Measurements from ENCODE around the gene CDHR2. TPM values are rescaled to one million over a fixed set of nuclear protein-coding genes. Genes with fewer than 3 reads are reported as not detected.
A peak's percentile ranks its signal among the peaks of the same experiment; 100 is the strongest.

Gene CDHR2
- total RNA-seq, 1 experiment from 2014 or later: not detected

- DNase-seq (ENCODE audit: low spot score): no peak
Observed at GRCh38 chr5:176620333-176620981, 71.3 kb downstream of the CDHR2 start.

- DNase-seq (ENCODE audit: low spot score): peak; percentile 58
Observed at GRCh38 chr5:176621661-176622079, 72.5 kb downstream of the CDHR2 start.

- no peak for DNase-seq (ENCODE audit: low spot score)
Observed at GRCh38 chr5:176624142-176624541, 75.0 kb downstream of the CDHR2 start.

- no peak for DNase-seq (ENCODE audit: low spot score)
Observed at GRCh38 chr5:176624938-176625337, 75.8 kb downstream of the CDHR2 start.

GRCh38 chr5:176625512-176625911 lies 76.4 kb downstream of the CDHR2 start:
- DNase-seq (ENCODE audit: low spot score): no peak

GRCh38 chr5:176625966-176626875 lies 77.1 kb downstream of the CDHR2 start:
- no peak for DNase-seq (ENCODE audit: low spot score)

GRCh38 chr5:176626876-176627236 lies 77.7 kb downstream of the CDHR2 start:
- DNase-seq (ENCODE audit: low spot score): no peak

GRCh38 chr5:176627582-176627981 lies 78.4 kb downstream of the CDHR2 start:
- DNase-seq (ENCODE audit: low spot score): no peak

- no peak for DNase-seq (ENCODE audit: low spot score)
Observed at GRCh38 chr5:176628406-176629228, 79.5 kb downstream of the CDHR2 start.

GRCh38 chr5:176629317-176629852 lies 80.2 kb downstream of the CDHR2 start:
- no peak for DNase-seq (ENCODE audit: low spot score)

GRCh38 chr5:176629853-176630680 lies 80.9 kb downstream of the CDHR2 start, which contains the start of the genes EIF4E1B and SNCB:
TSS of gene EIF4E1B (plus strand) at chr5:176630675. CDS start at chr5:176642788, 12,113 bp downstream.
TSS of gene SNCB (minus strand) at chr5:176630534. CDS start at chr5:176629654, 880 bp downstream.
- DNase-seq (ENCODE audit: low spot score): no peak

- DNase-seq (ENCODE audit: low spot score): no peak
Observed at GRCh38 chr5:176630681-176631222, 81.6 kb downstream of the CDHR2 start.

- DNase-seq (ENCODE audit: low spot score): no peak
Observed at GRCh38 chr5:176631383-176632200, 82.5 kb downstream of the CDHR2 start.

- no peak for DNase-seq (ENCODE audit: low spot score)
Observed at GRCh38 chr5:176632745-176633144, 83.6 kb downstream of the CDHR2 start.

GRCh38 chr5:176633598-176633997 lies 84.5 kb downstream of the CDHR2 start:
- no peak for DNase-seq (ENCODE audit: low spot score)

- DNase-seq (ENCODE audit: low spot score): no peak
Observed at GRCh38 chr5:176636426-176636825, 87.3 kb downstream of the CDHR2 start.

GRCh38 chr5:176637556-176637955 lies 88.4 kb downstream of the CDHR2 start:
- DNase-seq (ENCODE audit: low spot score): no peak

GRCh38 chr5:176638437-176638836 lies 89.3 kb downstream of the CDHR2 start:
- DNase-seq (ENCODE audit: low spot score): no peak

- DNase-seq (ENCODE audit: low spot score): no peak
Observed at GRCh38 chr5:176639208-176639607, 90.1 kb downstream of the CDHR2 start.

GRCh38 chr5:176639981-176640380 lies 90.8 kb downstream of the CDHR2 start:
- DNase-seq (ENCODE audit: low spot score): peak; percentile 55

All from H4 (cell line).